HL-60 (cell line): ENCODE measurements around the gene C1S.
"Not testable (repeated sequence)": the region's sequence is repeated elsewhere in the genome, so short reads cannot be mapped to it uniquely, and the experiment has no call there.

Source experiments
- DNase-seq, 2 experiments: peaks; one replicate each; pipeline ENCODE4 v3.0.0-alpha.2; 2010 to 2020; ENCODE audit warnings: low read depth in 1 of 2, low spot score in 1 of 2
- H3K27ac ChIP-seq: fragments of 250-450 bp; sonication (Bioruptor Pico); replicated peaks from 2 replicates; pipeline ENCODE4 v1.5.1; 2020; ENCODE audit warnings: mild to moderate bottlenecking, moderate library complexity
- H3K27me3 ChIP-seq: fragments of 250-450 bp; sonication (Bioruptor Pico); 2 replicates; pipeline ENCODE4 v1.5.1; 2021; ENCODE audit warnings: mild to moderate bottlenecking, moderate library complexity; ENCODE audit not compliant: insufficient read depth, poor library complexity, severe bottlenecking
- H3K4me3 ChIP-seq: replicated peaks from 2 replicates; pipeline ENCODE4 v1.5.1; 2011; ENCODE audit warnings: mild to moderate bottlenecking, control low read depth, low read length; ENCODE audit not compliant: insufficient read depth
- GABPA ChIP-seq: IDR thresholded peaks from 2 replicates; pipeline ENCODE4 v1.6.1; 2012; ENCODE audit warnings: low read depth
- POLR2AphosphoS5 ChIP-seq: IDR thresholded peaks from 2 replicates; pipeline ENCODE4 v1.6.1; 2012; ENCODE audit warnings: low read depth
- SPI1 ChIP-seq: IDR thresholded peaks from 2 replicates; pipeline ENCODE4 v1.6.1; 2012; ENCODE audit warnings: low read depth, mild to moderate bottlenecking, borderline replicate concordance
- long read RNA-seq: library from polyadenylated mRNA; unstranded; transcript quantifications from one replicate; pipeline ENCODE4 v2.0.0, GENCODE V29; 2020
- TF ChIP-seq, protein P1 (sequence below): IDR thresholded peaks from one replicate; pipeline ENCODE4 v1.5.1; 2011; ENCODE audit warnings: low read length, control low read depth, inconsistent platforms; ENCODE audit not compliant: insufficient read depth
- TF ChIP-seq, protein P2 (sequence below): IDR thresholded peaks from 2 replicates; pipeline ENCODE4 v1.6.1; 2012; ENCODE audit warnings: low read depth; ENCODE audit not compliant: insufficient replicate concordance

The C1S gene
- long read RNA-seq, partial matches to known transcripts, result 0 of 5 reads
- long read RNA-seq, other reads (novel, unspliced or antisense), result 4 of 5 reads

DNA sequence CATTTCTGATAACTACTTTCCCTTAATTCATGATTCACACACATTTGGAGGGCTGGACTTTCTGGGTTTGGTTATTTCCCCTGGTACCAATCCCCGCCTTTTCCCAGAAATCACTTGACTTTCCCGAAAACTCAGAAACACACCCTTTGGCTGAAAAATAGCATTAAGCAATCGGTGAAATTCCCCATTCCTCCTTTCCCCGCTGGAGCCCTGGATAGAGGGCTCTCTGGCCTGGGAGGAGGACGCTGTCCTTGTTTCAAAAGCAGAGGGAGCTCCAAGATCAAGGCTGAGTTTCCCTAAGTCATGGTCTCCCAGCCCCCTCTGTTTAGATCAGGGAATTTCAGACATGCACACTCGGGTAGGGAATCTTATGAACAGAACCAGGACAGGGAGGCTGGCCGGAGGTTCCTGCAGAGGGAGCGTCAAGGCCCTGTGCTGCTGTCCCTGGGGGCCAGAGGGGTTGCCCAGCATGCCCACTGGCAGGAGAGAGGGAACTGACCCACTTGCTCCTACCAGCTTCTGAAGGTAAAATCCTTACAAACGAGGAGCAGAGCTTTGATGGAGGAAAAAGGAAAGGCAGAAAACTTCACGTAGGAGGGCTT is at the start of gene C1S:
C1S (plus strand) TSS at position 366 of the 602 bp plus-strand sequence. CDS start 1,195 bp downstream, outside the sequence.
- Histone ChIP-seq H3K27ac (no peak within 1 kb of the TSS), H3K27me3 (peaks cover 2% of the 10 kb centered on the region), H3K4me3 (no peak within 1 kb of the TSS)
- DNase-seq, result no peak
- TF ChIP-seq, protein P1, sequence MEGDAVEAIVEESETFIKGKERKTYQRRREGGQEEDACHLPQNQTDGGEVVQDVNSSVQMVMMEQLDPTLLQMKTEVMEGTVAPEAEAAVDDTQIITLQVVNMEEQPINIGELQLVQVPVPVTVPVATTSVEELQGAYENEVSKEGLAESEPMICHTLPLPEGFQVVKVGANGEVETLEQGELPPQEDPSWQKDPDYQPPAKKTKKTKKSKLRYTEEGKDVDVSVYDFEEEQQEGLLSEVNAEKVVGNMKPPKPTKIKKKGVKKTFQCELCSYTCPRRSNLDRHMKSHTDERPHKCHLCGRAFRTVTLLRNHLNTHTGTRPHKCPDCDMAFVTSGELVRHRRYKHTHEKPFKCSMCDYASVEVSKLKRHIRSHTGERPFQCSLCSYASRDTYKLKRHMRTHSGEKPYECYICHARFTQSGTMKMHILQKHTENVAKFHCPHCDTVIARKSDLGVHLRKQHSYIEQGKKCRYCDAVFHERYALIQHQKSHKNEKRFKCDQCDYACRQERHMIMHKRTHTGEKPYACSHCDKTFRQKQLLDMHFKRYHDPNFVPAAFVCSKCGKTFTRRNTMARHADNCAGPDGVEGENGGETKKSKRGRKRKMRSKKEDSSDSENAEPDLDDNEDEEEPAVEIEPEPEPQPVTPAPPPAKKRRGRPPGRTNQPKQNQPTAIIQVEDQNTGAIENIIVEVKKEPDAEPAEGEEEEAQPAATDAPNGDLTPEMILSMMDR, result no peak
- TF ChIP-seq, protein P2, sequence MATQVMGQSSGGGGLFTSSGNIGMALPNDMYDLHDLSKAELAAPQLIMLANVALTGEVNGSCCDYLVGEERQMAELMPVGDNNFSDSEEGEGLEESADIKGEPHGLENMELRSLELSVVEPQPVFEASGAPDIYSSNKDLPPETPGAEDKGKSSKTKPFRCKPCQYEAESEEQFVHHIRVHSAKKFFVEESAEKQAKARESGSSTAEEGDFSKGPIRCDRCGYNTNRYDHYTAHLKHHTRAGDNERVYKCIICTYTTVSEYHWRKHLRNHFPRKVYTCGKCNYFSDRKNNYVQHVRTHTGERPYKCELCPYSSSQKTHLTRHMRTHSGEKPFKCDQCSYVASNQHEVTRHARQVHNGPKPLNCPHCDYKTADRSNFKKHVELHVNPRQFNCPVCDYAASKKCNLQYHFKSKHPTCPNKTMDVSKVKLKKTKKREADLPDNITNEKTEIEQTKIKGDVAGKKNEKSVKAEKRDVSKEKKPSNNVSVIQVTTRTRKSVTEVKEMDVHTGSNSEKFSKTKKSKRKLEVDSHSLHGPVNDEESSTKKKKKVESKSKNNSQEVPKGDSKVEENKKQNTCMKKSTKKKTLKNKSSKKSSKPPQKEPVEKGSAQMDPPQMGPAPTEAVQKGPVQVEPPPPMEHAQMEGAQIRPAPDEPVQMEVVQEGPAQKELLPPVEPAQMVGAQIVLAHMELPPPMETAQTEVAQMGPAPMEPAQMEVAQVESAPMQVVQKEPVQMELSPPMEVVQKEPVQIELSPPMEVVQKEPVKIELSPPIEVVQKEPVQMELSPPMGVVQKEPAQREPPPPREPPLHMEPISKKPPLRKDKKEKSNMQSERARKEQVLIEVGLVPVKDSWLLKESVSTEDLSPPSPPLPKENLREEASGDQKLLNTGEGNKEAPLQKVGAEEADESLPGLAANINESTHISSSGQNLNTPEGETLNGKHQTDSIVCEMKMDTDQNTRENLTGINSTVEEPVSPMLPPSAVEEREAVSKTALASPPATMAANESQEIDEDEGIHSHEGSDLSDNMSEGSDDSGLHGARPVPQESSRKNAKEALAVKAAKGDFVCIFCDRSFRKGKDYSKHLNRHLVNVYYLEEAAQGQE, result no peak
- TF ChIP-seq GABPA (no peak), POLR2AphosphoS5 (no peak), SPI1 (no peak)

DNA sequence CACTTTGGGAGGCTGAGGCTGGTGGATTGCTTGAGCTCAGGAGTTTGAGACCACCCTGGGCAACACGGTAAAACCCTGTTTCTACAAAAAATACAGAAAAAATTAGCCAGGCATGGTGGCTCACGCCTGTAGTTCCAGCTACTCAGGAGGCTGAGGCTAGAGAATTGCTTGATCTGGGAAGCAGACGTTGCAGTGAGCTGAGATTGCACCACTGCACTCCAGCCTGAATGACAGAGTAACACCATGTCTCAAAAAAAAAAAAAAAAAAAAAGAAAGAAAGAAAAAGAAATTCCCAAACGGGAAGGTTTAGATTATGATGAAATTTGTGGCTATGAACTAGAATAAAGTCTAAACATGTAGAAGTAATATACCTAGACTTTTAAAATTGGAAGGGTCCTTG is 49.1 kb upstream of the C1S start:
- not testable (repeated sequence) for DNase-seq, H3K27ac ChIP-seq, H3K27me3 ChIP-seq, H3K4me3 ChIP-seq

DNA sequence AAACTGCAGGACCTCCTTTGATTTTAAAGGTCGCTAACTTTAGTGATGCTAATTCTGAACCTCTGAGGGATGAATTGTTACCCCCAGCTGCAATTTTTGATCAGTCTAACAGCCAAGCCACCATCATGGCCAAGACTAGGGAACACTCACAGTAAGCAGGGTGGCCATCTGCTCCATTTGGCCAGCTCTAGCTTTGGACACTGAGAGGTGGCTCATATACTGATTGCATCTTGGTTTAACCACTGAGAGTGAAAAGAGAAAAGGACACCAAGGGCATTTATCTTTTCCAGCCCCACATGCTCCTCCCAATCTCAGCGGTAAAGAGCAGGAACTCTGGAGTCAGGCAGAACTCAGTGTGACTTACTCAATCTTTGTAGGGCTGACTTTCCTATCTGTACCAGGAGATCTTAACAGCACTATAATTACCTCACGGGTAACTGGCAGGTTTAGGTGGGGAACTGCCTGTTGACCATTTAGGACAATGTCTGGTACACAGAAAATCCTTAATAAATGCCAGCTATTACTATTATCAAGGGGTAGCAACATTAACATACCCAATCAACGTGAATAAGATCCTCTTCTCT is 48.4 kb upstream of the C1S start:
- TF ChIP-seq GABPA (no peak), SPI1 (no peak), POLR2AphosphoS5 (no peak)
- TF ChIP-seq, protein P2, result no peak
- TF ChIP-seq, protein P1, result no peak
- DNase-seq, result no peak

DNA sequence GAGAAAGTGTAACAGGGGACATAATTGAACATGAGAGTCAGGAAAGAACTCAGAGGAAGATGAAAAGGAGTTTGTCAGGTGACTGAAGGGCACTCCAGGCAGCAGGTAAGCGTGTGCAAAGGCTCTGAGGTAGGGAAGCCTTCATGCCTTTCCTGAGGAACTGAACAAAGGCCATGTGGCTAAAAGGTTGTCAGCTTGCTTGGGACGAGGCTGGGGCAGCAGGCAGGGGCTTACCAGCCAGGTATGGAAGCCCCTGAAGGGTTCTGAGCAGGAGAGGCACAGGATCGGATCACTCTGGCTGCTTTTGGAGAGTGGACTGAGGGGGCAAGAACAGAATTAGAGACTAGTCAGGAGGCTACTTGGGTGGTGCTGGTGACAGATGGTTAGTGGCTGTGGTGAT is 47.4 kb upstream of the C1S start:
- no peak for DNase-seq
- TF ChIP-seq, protein P2, result no peak
- TF ChIP-seq SPI1 (no peak), GABPA (no peak), POLR2AphosphoS5 (no peak)
- TF ChIP-seq, protein P1, result no peak
- Histone ChIP-seq H3K27ac (no peak overlapping the region), H3K4me3 (no peak overlapping the region), H3K27me3 (no peaks in the 10 kb centered on the region)

More for the DNA sequence above, 48.4 kb upstream of the C1S start:
- H3K27me3 ChIP-seq, result no peaks in the 10 kb centered on the region
- no peak overlapping the region for H3K27ac ChIP-seq
- H3K4me3 ChIP-seq, result no peak overlapping the region
